Glutamatergic neuron (in vitro differentiated cells): ENCODE measurements around the gene BORCS5. TPM values are rescaled to one million over a fixed set of nuclear protein-coding genes. Genes with fewer than 3 reads are reported as not detected.

Experiments
- DNase-seq: peaks from one replicate; pipeline ENCODE4 v3.0.0; 2022
- H3K27ac Mint-ChIP-seq: one replicate; pipeline ENCODE4 v1.8.0; 2020; ENCODE audit warnings: mild to moderate bottlenecking, mixed read lengths, inconsistent platforms; ENCODE audit not compliant: unreplicated experiment
- H3K27me3 Mint-ChIP-seq: one replicate; pipeline ENCODE4 v1.8.0; 2020; ENCODE audit warnings: mild to moderate bottlenecking, moderate library complexity, mixed read lengths, inconsistent platforms; ENCODE audit not compliant: unreplicated experiment
- H3K36me3 Mint-ChIP-seq: one replicate; pipeline ENCODE4 v1.8.0; 2020; ENCODE audit warnings: mild to moderate bottlenecking, mixed read lengths, inconsistent platforms; ENCODE audit not compliant: unreplicated experiment
- H3K4me1 Mint-ChIP-seq: one replicate; pipeline ENCODE4 v1.8.0; 2020; ENCODE audit warnings: mild to moderate bottlenecking, low read depth, mixed read lengths, inconsistent platforms; ENCODE audit not compliant: unreplicated experiment
- H3K4me3 Mint-ChIP-seq: one replicate; pipeline ENCODE4 v1.8.0; 2020; ENCODE audit warnings: mild to moderate bottlenecking, mixed read lengths, inconsistent platforms; ENCODE audit not compliant: unreplicated experiment
- H3K9me3 Mint-ChIP-seq: one replicate; pipeline ENCODE4 v1.8.0; 2020; ENCODE audit warnings: mild to moderate bottlenecking, moderate library complexity, mixed read lengths, inconsistent platforms; ENCODE audit not compliant: unreplicated experiment
- CTCF ChIP-seq: fragments of 200-600 bp; sonication (generic); IDR thresholded peaks from one replicate; pipeline ENCODE4 v1.5.0; 2021; ENCODE audit not compliant: partially characterized antibody, unreplicated experiment
- total RNA-seq: library from RNA; stranded (reverse); fragmentation: NEBNext Ultra II Directional; extraction: Animal tissue kit (Norgen Biotek cat#: 25700); gene quantifications from one replicate; pipeline ENCODE4 v1.2.1, GENCODE V29; 2021; ENCODE audit not compliant: unreplicated experiment

Gene BORCS5
- total RNA-seq, 1 donor from 2014 or later = 30.2 TPM

- Mint-ChIP-seq H3K9me3 (peaks cover 2% of the 10 kb centered on the region), H3K4me1 (peaks cover 2% of the 10 kb centered on the region), H3K27me3 (peaks cover 1% of the 10 kb centered on the region), H3K27ac (no peak overlapping the region), H3K36me3 (peaks cover 5% of the 10 kb centered on the region), H3K4me3 (no peak overlapping the region)
- no peak for DNase-seq
- TF ChIP-seq CTCF = no peak
These were observed 75.5 kb downstream of the BORCS5 start for GRCh38 chr12:12432364-12432763.

GRCh38 chr12:12433203-12433731 is 76.4 kb downstream of the BORCS5 start:
- no peak for TF ChIP-seq CTCF
- Mint-ChIP-seq H3K4me1 (peaks cover 2% of the 10 kb centered on the region), H3K36me3 (peaks cover 6% of the 10 kb centered on the region), H3K27me3 (peaks cover 1% of the 10 kb centered on the region), H3K9me3 (peaks cover 2% of the 10 kb centered on the region), H3K4me3 (no peak overlapping the region), H3K27ac (no peak overlapping the region)
- DNase-seq = no peak

- Mint-ChIP-seq H3K27me3 (no peaks in the 10 kb centered on the region), H3K36me3 (peaks cover 6% of the 10 kb centered on the region), H3K9me3 (peaks cover 2% of the 10 kb centered on the region), H3K27ac (no peak overlapping the region), H3K4me3 (no peak overlapping the region), H3K4me1 (peaks cover 5% of the 10 kb centered on the region)
- no peak for TF ChIP-seq CTCF
- DNase-seq = no peak
These were observed 80.0 kb downstream of the BORCS5 start for GRCh38 chr12:12436831-12437345.

GRCh38 chr12:12439636-12440035 is 82.8 kb downstream of the BORCS5 start:
- peaks cover 6% of the 10 kb centered on the region for H3K36me3 Mint-ChIP-seq
- no peak overlapping the region for H3K27ac Mint-ChIP-seq
- peaks cover 3% of the 10 kb centered on the region for H3K4me1 Mint-ChIP-seq
- TF ChIP-seq CTCF = no peak
- no peak overlapping the region for H3K4me3 Mint-ChIP-seq
- no peaks in the 10 kb centered on the region for H3K9me3 Mint-ChIP-seq
- DNase-seq = no peak
- no peaks in the 10 kb centered on the region for H3K27me3 Mint-ChIP-seq

GRCh38 chr12:12440784-12441428 is 84.0 kb downstream of the BORCS5 start:
- Mint-ChIP-seq H3K4me1 (peaks cover 3% of the 10 kb centered on the region), H3K27ac (no peak overlapping the region), H3K9me3 (no peaks in the 10 kb centered on the region), H3K27me3 (no peaks in the 10 kb centered on the region), H3K36me3 (peaks cover 6% of the 10 kb centered on the region), H3K4me3 (no peak overlapping the region)
- no peak for DNase-seq
- TF ChIP-seq CTCF = no peak
